GM19043 (cell line): ENCODE measurements around the gene FOCAD.
"Not testable (repeated sequence)": the region's sequence is repeated elsewhere in the genome, so short reads cannot be mapped to it uniquely, and the experiment has no call there.

Experiments used
- ATAC-seq: cut with Tn5 transposase; IDR thresholded peaks from one replicate; pipeline ENCODE4 v1.9.1; 2021; ENCODE audit warnings: low read depth; ENCODE audit not compliant: unreplicated experiment

The FOCAD gene, protein sequence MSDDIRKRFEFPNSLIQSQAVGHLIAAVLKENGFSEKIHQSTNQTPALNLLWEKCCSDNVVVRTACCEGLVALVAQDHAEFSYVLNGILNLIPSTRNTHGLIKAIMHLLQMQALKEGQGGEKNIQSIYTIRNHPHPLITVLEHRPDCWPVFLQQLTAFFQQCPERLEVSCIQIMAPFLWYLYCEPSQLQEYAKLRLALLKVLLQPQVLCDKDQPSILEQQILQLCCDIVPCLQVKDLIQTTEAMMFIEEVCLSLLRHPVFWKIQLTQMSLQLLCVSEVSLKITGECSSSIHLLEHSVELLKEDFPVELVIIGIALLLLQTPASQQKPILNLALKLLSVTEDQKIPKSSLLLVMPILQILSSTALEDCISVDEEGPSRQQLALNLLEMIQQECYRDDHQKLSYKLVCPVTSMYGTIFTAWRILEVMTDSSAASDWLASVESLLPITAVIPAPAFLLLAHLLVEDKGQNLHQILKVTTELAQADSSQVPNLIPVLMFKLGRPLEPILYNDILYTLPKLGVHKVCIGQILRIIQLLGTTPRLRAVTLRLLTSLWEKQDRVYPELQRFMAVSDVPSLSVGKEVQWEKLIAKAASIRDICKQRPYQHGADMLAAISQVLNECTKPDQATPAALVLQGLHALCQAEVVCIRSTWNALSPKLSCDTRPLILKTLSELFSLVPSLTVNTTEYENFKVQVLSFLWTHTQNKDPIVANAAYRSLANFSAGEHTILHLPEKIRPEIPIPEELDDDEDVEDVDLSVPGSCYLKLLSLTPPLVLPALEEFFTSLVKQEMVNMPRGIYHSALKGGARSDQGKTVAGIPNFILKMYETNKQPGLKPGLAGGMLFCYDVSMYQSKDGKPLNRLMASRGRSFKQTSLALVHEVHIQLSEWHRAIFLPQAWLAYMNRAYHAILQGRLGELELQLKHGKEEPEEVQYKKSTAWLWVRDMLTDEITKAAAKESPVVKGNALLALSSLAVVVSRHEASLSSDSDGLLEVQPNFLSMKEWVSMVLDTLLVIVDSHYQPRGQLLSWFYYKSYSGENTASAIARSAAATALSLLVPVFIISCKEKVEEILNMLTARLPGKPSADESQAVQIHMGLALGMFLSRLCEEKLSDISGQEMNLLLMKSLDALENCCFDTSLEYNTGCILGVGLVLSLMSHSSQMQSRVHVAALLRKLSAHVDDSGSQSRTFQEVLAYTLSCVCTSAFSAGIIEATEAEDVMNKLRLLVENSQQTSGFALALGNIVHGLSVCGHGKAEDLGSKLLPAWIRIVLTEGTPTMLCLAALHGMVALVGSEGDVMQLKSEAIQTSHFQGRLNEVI (N-terminal part only)

DNA sequence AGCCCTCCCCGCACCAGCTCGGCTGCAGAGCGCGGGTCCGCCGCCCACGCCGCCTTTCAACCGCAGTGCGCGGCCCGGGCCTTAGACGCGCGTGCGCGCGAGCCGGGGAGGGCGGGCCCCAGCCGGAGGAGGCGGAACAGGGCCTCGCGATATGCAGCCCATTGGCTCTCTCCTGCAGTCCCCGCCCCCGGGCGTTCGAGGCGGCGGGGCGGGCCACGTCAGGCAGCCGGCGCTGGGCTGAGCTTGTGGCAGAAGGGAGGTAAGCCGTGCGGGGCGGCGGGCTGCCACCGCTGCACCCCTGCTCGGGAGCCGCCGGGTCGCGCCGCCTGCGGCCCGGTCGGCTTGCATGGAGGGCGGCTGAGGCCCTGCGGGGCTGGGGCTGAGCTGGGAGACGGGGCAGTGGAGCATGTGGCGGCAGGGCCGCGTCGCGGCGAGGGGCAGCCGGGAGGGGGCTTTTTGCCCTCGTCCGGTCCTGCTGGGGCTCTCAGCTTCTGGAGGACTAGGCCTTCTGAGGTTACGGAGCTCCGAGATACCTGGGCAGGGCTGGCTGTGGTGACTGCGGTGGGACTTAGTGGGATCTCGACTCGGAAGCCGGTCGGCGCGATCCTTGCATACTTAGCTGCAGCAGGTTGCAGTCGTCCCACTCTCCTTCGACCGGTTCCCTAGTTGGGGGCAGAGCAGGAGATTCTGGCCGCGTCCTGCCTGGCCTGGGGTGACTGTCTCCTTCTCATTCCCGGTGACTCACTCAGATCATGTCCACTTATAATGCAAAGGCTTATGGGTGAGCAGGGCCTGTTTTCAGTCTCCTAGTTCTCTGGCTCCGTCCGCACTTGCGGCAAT, at the start of gene FOCAD:
FOCAD (plus strand) TSS at position 225 of the 840 bp plus-strand sequence. CDS start 31,095 bp downstream, outside the sequence.
- ATAC-seq, result peak; percentile 97

DNA sequence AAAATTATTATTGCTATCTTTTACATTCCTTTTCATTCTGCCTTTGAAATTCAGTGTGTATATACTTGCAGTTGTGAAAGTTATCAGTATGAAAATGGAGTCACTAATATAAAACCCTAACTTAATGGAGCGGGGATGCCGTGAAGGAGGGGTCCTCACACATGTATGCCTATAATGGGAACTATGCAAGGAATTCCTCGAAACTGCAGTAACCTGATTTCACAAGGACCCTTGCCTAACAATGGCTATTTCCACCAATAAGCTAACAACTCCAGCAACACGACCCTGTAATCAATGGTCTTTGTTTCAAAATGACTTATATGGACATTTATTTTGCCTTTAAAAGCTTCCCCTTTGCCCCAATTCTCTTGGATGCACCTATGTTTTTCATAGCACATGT, 49.2 kb upstream of the FOCAD start:
- no peak for ATAC-seq

- ATAC-seq, result no peak
Measured at GRCh38 chr9:20636888-20637440, 47.1 kb upstream of the FOCAD start.

DNA sequence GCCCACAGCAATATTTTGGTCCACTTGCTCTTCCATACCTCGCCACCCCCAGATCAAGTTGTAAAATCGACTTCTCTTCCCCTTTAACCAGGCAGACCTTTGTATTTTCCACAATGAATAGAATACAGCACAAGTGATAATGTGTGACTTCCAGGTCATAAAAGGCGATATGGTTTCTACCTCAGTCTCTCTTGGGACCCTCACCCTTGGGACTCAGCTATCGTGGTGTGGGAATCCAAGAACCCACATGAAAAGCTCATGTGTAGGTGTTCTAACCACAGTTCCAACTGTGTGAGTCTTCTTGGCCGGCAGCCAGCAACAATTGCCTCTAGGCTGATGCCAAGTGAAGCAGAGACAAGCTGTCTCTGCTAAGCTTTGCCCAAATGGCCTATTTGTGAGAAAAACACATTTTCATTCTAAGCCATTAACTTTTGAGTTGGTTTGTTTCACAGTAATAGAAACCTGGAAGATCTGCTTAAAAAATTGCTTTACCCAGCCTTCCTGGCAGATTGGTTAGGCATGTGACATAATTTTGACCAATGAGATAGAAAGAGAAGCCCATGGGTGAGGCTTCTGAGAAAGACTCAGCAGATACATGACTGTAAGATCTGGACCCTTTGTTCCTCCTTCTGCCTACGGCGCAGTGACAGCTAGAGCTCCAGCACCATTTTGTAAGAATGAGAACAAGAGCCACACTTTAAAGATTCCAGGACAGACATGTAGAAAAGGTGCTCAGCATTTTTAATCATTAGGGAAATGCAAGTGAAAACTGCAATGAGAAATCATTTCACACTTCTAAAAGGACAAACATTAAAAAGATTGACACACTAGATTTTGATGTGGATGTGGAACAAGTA, 43.5 kb upstream of the FOCAD start:
- ATAC-seq, result peak; percentile 88

DNA sequence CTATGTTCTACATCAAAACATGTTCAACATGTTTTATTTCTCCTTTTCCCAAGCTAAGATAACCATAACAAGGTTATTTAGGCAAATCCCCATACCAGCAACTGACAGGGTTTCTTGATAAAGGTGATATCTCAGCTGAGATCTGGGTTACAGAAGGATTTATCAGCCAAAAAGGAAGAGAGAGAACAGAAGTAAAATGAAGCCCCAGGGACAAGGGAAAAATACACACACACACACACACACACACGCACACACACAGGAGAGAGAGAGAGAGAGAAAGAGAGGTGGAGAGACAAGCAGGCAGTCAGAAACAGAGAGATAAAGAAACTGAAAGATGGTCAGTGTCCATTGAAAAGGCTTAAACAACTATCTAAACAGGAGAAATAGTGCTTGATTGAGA, 42.0 kb upstream of the FOCAD start:
- ATAC-seq, result no peak

- no peak for ATAC-seq
Measured at GRCh38 chr9:20643660-20644059, 40.4 kb upstream of the FOCAD start.

DNA sequence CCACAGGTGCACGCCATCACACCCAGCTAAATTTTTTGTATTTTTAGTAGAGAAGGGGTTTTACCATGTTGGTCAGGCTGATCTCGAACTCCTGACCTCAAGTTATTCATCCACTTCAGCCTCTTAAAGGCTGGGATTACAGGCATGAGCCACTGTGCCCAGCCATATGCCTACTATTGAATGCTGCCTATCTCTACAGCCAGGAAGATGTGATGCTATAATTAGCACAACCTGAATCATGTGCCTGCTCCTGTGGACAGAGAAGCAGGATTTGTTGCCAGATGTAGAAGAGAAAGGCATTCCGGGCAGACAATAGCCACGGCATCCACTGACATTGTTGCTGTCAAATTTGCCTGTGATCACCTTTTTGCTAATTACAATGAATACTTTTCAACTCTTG, 37.4 kb upstream of the FOCAD start:
- no peak for ATAC-seq

DNA sequence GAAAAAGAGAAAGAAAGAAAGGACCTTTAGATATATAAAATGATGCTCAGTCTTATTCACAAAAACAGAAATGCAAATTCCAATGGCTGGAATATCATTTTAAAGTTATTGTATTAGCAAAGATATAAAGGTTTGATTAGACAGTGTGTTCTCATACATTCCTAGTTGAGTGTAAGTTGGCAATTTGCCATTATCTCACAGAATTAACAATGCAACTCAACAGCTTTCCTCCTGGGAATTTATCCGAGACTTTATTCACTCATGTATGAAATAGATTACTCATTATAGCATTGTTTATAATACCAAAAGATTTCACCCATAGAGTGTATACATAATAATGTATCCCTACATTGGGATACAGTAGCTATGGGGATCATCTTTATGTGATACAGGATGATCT, 34.7 kb upstream of the FOCAD start:
- no peak for ATAC-seq

- ATAC-seq, result no peak
Measured at GRCh38 chr9:20650313-20650712, 33.7 kb upstream of the FOCAD start.

- ATAC-seq, result no peak
Measured at GRCh38 chr9:20650750-20651299, 33.2 kb upstream of the FOCAD start.

DNA sequence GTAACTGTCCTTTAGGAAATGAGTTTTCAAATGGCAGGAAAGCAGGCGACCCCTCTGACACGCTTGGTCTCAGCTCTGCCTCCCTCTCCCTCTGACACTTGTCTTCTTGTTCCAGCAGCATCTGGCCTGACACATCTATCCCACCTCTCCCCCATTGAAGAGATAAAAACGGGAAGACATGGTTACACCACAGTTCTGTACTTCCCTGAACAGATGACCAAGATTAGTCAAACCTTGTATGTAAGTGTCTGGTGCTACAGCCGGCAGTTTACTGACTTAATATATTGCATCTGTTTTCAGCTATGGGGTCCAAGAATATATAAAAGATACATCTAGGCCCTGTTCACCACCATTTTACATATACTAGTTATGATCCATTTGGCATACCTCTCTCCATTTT, 32.1 kb upstream of the FOCAD start:
- ATAC-seq, result no peak

- not testable (repeated sequence) for ATAC-seq
Measured at GRCh38 chr9:20658246-20658667, 25.8 kb upstream of the FOCAD start.

DNA sequence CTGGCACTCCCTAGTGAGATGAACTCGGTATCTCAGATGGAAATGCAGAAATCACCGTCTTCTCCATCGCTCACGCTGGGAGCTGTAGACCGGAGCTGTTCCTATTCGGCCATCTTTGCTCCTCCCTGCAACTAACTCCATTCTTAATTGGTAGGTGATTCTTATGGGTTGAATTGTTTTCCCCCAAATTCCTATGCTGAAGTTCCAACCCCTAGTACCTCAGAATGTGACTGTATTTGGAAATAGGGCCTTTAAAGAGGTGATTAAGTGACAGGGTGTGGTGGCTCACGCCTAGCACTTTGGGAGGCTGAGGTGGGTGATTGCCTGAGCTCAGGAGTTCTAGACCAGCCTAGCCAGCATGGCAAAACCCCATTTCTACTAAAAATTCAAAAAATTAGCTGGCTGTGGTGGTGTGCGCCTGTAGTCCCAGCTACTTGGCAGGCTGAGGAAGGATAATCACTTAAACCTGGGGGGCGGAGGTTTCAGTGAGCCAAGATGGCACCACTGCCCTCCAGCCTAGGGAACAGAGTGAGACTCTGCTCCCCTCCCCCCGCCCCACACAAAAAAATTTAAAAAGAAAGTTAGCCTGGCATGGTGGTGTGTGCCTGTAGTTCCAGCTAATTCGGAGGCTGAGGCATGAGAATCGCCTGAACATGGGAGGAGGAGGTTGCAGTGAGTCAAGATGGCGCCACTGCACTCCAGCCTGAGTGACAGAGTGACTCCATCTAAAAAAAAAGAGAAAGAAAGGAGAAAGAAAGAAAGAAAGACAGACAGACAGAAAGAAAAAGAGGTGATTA, 25.2 kb upstream of the FOCAD start:
- no peak for ATAC-seq

- no peak for ATAC-seq
Measured at GRCh38 chr9:20659474-20659967, 24.5 kb upstream of the FOCAD start.

DNA sequence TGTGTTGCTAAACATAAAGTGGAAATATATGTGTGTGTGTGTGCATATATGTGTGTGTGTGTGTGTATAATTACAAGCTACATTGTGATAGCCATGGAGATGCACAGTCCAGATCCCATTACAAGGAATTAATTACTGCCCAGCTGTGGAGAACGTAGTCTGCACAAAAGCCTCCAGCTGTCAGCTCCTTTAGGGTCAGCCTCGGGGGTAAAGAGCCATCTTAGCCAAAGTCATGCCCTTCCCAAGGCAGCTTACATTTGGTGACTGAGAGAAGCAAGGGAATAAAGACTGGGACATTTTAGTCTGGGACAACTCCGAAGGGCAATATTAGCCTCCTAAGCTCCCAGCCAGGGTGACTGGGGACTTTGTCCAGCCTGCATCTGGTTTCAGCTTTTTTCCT, 21.9 kb upstream of the FOCAD start:
- ATAC-seq, result no peak

GRCh38 chr9:20663133-20663532, 20.9 kb upstream of the FOCAD start:
- ATAC-seq, result no peak

DNA sequence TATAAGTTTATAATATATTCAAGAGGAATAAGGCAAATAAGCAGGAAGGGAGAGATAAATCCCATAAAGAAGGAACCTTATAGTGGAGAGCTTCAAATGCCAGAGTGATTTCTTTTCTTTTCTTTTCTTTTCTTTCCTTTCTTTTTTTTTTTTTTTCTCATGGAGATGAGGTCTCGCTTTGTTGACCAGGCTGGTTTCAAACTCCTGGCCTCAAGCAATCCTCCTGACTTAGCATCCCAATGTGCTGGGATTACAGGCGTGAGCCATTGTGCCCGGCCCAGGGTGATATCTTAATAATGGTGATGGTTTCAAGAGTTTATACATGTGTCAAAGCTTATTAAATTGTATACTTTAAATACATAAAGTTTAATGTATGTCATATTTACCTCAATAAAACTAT, 19.6 kb upstream of the FOCAD start:
- ATAC-seq, result no peak
